Measurements from ENCODE around the gene DCHS1.

Gene DCHS1

DNA sequence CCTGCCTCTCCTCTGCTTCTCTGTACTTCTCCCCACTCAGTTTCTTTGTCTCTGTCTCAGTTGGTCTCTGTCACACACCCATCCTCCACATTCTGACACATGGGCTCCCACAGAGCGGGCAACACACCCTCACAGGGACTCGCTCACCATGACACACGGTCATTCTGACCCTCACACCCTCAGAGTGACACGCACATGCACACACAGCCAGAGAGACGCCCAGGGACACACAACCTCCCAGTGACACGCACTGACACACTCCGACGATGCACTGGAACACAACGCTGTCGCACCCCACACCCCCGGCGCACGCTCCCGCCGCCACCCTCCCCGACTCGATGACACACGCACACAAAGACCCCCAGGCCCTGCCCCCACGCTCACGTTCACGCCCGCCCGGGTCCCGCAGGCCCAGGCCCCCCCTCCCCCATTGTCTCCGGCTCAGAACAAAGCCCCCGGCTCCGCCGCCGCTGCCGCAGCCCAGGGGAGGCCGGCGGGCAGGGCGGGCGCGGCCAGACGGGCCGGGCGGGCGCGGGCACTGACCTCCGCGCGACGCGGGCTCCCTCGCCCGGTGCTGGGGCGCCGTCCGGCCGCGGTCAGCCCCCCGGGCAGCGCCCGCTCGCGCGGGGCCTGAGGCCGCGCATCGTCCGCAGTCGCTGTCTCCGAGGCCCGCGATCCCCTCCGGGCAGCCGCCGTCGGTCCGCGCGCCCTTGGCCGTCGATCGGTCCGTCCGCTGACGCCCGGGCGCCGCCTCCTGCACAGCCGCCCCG lies 404 bp downstream of the DCHS1 start:
- no peak for TF ChIP-seq EZH2phosphoT487 (IDR thresholded peaks at IDR 0.05; ENCODE audit: borderline replicate concordance, low read length)
- TF ChIP-seq, protein P1, sequence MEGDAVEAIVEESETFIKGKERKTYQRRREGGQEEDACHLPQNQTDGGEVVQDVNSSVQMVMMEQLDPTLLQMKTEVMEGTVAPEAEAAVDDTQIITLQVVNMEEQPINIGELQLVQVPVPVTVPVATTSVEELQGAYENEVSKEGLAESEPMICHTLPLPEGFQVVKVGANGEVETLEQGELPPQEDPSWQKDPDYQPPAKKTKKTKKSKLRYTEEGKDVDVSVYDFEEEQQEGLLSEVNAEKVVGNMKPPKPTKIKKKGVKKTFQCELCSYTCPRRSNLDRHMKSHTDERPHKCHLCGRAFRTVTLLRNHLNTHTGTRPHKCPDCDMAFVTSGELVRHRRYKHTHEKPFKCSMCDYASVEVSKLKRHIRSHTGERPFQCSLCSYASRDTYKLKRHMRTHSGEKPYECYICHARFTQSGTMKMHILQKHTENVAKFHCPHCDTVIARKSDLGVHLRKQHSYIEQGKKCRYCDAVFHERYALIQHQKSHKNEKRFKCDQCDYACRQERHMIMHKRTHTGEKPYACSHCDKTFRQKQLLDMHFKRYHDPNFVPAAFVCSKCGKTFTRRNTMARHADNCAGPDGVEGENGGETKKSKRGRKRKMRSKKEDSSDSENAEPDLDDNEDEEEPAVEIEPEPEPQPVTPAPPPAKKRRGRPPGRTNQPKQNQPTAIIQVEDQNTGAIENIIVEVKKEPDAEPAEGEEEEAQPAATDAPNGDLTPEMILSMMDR (IDR thresholded peaks at IDR 0.05; ENCODE audit: low read depth, low read length, poor library complexity, severe bottlenecking) = no peak
- no peak overlapping the region for H3K27ac ChIP-seq (ENCODE audit: low read depth, low read length)
- H3K4me1 ChIP-seq (ENCODE audit: control insufficient read depth, low read length) = no peaks in the 10 kb centered on the region
- H3K36me3 ChIP-seq (ENCODE audit: control insufficient read depth, low read length) = no peaks in the 10 kb centered on the region
- no peak overlapping the region for H3K4me3 ChIP-seq (ENCODE audit: low read length)
- no peaks in the 10 kb centered on the region for H3K79me2 ChIP-seq (ENCODE audit: control insufficient read depth, low read length)
- H4K20me1 ChIP-seq (ENCODE audit: control insufficient read depth, insufficient read depth, low read depth, low read length) = no peaks in the 10 kb centered on the region
- no peaks in the 10 kb centered on the region for H3K9me3 ChIP-seq (ENCODE audit: control insufficient read depth, insufficient read depth, low read length)
- peaks cover 31% of the 10 kb centered on the region for H3K27me3 ChIP-seq (ENCODE audit: control insufficient read depth, low read length)
- no peaks in the 10 kb centered on the region for H3F3A ChIP-seq (ENCODE audit: control insufficient read depth, insufficient read depth)
- no peak overlapping the region for H3K4me2 ChIP-seq (ENCODE audit: low read length)
- H3K9me2 ChIP-seq (replicated peaks; ENCODE audit: control insufficient read depth, low read length) = no peaks in the 10 kb centered on the region

DNA sequence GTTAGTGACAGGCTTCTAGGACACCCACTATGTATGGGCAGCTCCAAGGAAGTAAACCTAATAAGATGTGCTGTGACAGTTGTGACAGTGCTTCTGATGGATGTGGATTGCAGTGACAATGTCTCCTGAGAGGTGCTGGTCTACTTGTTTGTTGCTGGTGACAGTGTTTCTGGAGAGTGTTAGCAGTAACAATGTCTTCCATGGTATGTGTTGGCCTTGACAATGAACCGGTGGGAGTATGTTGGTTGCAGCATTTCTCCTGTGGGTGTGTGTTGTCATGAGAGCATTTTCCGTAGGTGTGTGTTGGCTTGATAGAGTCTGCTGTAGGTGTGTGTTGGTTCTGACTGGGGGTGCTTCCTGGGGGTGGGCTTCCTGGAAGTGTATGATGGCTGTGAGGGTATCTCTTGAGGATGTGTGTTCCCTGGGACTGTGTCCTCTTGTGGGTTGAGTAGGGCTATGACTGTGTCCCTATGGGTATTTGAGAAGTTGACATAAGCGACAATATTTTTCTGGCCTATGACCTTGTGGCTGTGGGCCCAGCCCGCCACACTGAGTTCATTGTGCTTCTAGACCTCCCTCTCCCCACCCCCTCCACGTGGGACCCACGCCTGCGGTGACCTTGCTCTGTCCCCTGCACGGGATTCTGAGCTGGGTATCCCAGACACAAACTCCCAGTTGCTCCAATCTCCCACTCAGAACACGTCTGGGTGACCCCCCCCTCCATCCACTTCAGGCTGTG lies 1.2 kb downstream of the DCHS1 start:
- H3K27ac ChIP-seq (ENCODE audit: low read depth, low read length) = no peak overlapping the region
- no peaks in the 10 kb centered on the region for H3K79me2 ChIP-seq (ENCODE audit: control insufficient read depth, low read length)
- H3K4me3 ChIP-seq (ENCODE audit: low read length) = no peak overlapping the region
- H3K36me3 ChIP-seq (ENCODE audit: control insufficient read depth, low read length) = no peaks in the 10 kb centered on the region
- H3F3A ChIP-seq (ENCODE audit: control insufficient read depth, insufficient read depth) = no peaks in the 10 kb centered on the region
- peaks cover 35% of the 10 kb centered on the region for H3K27me3 ChIP-seq (ENCODE audit: control insufficient read depth, low read length)
- TF ChIP-seq, protein P1 (IDR thresholded peaks at IDR 0.05; ENCODE audit: low read depth, low read length, poor library complexity, severe bottlenecking) = no peak
- H3K9me3 ChIP-seq (ENCODE audit: control insufficient read depth, insufficient read depth, low read length) = no peaks in the 10 kb centered on the region
- no peaks in the 10 kb centered on the region for H3K4me1 ChIP-seq (ENCODE audit: control insufficient read depth, low read length)
- no peaks in the 10 kb centered on the region for H4K20me1 ChIP-seq (ENCODE audit: control insufficient read depth, insufficient read depth, low read depth, low read length)
- no peak overlapping the region for H3K4me2 ChIP-seq (ENCODE audit: low read length)
- no peaks in the 10 kb centered on the region for H3K9me2 ChIP-seq (replicated peaks; ENCODE audit: control insufficient read depth, low read length)

DNA sequence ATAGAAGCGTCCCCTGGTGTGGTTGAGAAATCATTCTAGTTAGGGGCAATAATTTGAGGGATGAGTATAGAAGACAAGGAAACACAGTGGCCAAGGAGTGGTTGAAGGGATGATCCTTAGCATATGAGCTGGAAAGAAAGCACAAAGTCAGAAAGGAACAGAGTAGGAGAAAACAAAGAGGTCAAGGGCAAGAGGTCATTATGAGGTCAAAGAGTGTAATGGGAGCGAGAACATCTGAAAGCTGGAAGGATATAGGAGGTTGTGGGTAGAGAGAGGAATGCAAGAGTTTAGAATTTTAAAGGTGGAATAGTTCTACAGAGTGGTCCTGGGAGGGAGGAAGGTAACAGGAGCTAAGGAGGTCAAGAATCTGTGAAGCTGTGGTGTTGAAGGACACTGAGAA lies 2.0 kb downstream of the DCHS1 start:
- Histone ChIP-seq H3K4me3 (ENCODE audit: low read length) (no peak overlapping the region), H3K4me2 (ENCODE audit: low read length) (no peak overlapping the region), H3K27me3 (ENCODE audit: control insufficient read depth, low read length) (peaks cover 33% of the 10 kb centered on the region)

DNA sequence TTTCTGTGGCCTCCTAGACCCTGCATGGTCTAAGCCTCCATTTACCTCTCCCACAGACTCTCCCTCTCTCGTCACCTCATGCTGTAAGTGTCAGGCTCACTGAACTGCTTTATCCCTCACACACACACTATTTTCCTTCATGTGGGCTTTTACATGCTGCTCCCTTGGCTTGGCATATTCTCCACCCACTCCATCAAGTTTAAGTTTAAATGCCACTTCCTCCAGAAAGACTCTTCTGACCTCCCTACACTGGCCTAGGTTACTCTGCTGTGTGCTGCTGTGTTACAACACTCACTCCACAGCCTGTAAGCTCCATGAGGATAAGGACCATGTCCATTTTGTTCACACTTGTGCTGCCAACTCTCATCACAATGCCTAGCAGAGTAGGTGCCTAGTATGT lies 2.5 kb downstream of the DCHS1 start:
- TF ChIP-seq, protein P1 (IDR thresholded peaks at IDR 0.05; ENCODE audit: low read depth, low read length, poor library complexity, severe bottlenecking) = no peak
- no peak for TF ChIP-seq EZH2phosphoT487 (IDR thresholded peaks at IDR 0.05; ENCODE audit: borderline replicate concordance, low read length)
- Histone ChIP-seq H3K79me2 (ENCODE audit: control insufficient read depth, low read length) (no peaks in the 10 kb centered on the region), H3F3A (ENCODE audit: control insufficient read depth, insufficient read depth) (no peaks in the 10 kb centered on the region), H3K36me3 (ENCODE audit: control insufficient read depth, low read length) (no peaks in the 10 kb centered on the region), H3K27me3 (ENCODE audit: control insufficient read depth, low read length) (peaks cover 29% of the 10 kb centered on the region), H3K4me2 (ENCODE audit: low read length) (no peak overlapping the region), H3K9me3 (ENCODE audit: control insufficient read depth, insufficient read depth, low read length) (no peaks in the 10 kb centered on the region), H4K20me1 (ENCODE audit: control insufficient read depth, insufficient read depth, low read depth, low read length) (no peaks in the 10 kb centered on the region), H3K4me3 (ENCODE audit: low read length) (no peak overlapping the region), H3K9me2 (replicated peaks; ENCODE audit: control insufficient read depth, low read length) (no peaks in the 10 kb centered on the region), H3K4me1 (ENCODE audit: control insufficient read depth, low read length) (no peaks in the 10 kb centered on the region), H3K27ac (ENCODE audit: low read depth, low read length) (no peak overlapping the region)

More for the DNA sequence above, 2.0 kb downstream of the DCHS1 start:
- no peaks in the 10 kb centered on the region for H3K9me3 ChIP-seq (ENCODE audit: control insufficient read depth, insufficient read depth, low read length)
- H3F3A ChIP-seq (ENCODE audit: control insufficient read depth, insufficient read depth) = no peaks in the 10 kb centered on the region
- no peaks in the 10 kb centered on the region for H3K4me1 ChIP-seq (ENCODE audit: control insufficient read depth, low read length)
- no peak for TF ChIP-seq EZH2phosphoT487 (IDR thresholded peaks at IDR 0.05; ENCODE audit: borderline replicate concordance, low read length)
- no peaks in the 10 kb centered on the region for H3K79me2 ChIP-seq (ENCODE audit: control insufficient read depth, low read length)
- H4K20me1 ChIP-seq (ENCODE audit: control insufficient read depth, insufficient read depth, low read depth, low read length) = no peaks in the 10 kb centered on the region
- no peak overlapping the region for H3K27ac ChIP-seq (ENCODE audit: low read depth, low read length)
- H3K9me2 ChIP-seq (replicated peaks; ENCODE audit: control insufficient read depth, low read length) = no peaks in the 10 kb centered on the region
- H3K36me3 ChIP-seq (ENCODE audit: control insufficient read depth, low read length) = no peaks in the 10 kb centered on the region

All from DOHH2 (cell line).